Measurements from ENCODE around the gene ZNF219. TPM values are rescaled to one million over a fixed set of nuclear protein-coding genes. Genes with fewer than 3 reads are reported as not detected.

The ZNF219 gene
- total and polyA plus RNA-seq, 2 of the 13 experiments (the other 11 are each of a cell fraction or from before 2014, with no cell fraction given): 34.5 to 36.6 TPM

GRCh38 chr14:21092273-21093011 lies 6.0 kb downstream of the ZNF219 start (continued):
- TF ChIP-seq MEIS1 (CRISPR knock-in tag; IDR thresholded peaks at IDR 0.05; ENCODE audit: borderline replicate concordance) (peak; percentile 89; the same call in 1 of the 2 replicates), IRF2 (CRISPR knock-in tag; IDR thresholded peaks at IDR 0.05) (peak; percentile 92), ELF4 (CRISPR knock-in tag; IDR thresholded peaks at IDR 0.05; ENCODE audit: borderline replicate concordance) (no peak), TBX3 (IDR thresholded peaks at IDR 0.05; ENCODE audit: borderline replicate concordance) (peak; percentile 64), ZNF160 (CRISPR knock-in tag; IDR thresholded peaks at IDR 0.05) (peak; percentile 72; the same call in 1 of the 2 replicates), KLF13 (CRISPR knock-in tag; IDR thresholded peaks at IDR 0.05) (no peak), ZBTB44 (CRISPR knock-in tag; IDR thresholded peaks at IDR 0.05) (peak; percentile 58; the same call in 1 of the 2 replicates), MXI1 (IDR thresholded peaks at IDR 0.05; ENCODE audit: borderline replicate concordance, low read depth, low read length) (peak; percentile 41; the same call in 1 of the 3 replicates), BRD4 (CRISPR knock-in tag; IDR thresholded peaks at IDR 0.05) (peak; percentile 87), MAFF (IDR thresholded peaks at IDR 0.05; ENCODE audit: low read depth, low read length) (peak; percentile 28; the same call in 1 of the 2 replicates), SRSF1 (optimal IDR thresholded peaks at IDR 0.05; ENCODE audit: low read depth, low read length) (peak; percentile 92), SMAD9 (CRISPR knock-in tag; IDR thresholded peaks at IDR 0.05) (peak; percentile 78; the same call in 1 of the 2 replicates), CHD4 (IDR thresholded peaks at IDR 0.05; ENCODE audit: borderline replicate concordance, low read length) (no peak), CC2D1A (CRISPR knock-in tag; IDR thresholded peaks at IDR 0.05) (no peak), SP140L (CRISPR knock-in tag; IDR thresholded peaks at IDR 0.05; ENCODE audit: borderline replicate concordance) (no peak), JARID2 (CRISPR knock-in tag; IDR thresholded peaks at IDR 0.05; ENCODE audit: insufficient replicate concordance) (peak; percentile 88), DR1 (CRISPR knock-in tag; IDR thresholded peaks at IDR 0.05) (no peak; the same call in 1 of the 2 replicates), ZNF816 (CRISPR knock-in tag; IDR thresholded peaks at IDR 0.05; ENCODE audit: borderline replicate concordance) (no peak), TERF1 (CRISPR knock-in tag; IDR thresholded peaks at IDR 0.05) (no peak; the same call in 1 of the 2 replicates), HCFC1 (IDR thresholded peaks at IDR 0.05; ENCODE audit: low read depth, low read length) (peak; percentile 46), FOXK2 (IDR thresholded peaks at IDR 0.05) (no peak), GPBP1L1 (CRISPR knock-in tag; IDR thresholded peaks at IDR 0.05) (no peak), ZNF550 (CRISPR knock-in tag; IDR thresholded peaks at IDR 0.05; ENCODE audit: borderline replicate concordance) (peak; percentile 90; the same call in 1 of the 2 replicates), HIC2 (CRISPR knock-in tag; IDR thresholded peaks at IDR 0.05; ENCODE audit: low read depth) (no peak), ZNF552 (CRISPR knock-in tag; IDR thresholded peaks at IDR 0.05; ENCODE audit: borderline replicate concordance) (peak; percentile 26; the same call in 1 of the 2 replicates)

All from HepG2 (cell line).